Measurements from ENCODE around the gene FITM2.

GRCh38 chr20:44254073-44254472 is 56.9 kb downstream of the FITM2 start:
- TF ChIP-seq CTCF (tag by site-specific recombination; IDR thresholded peaks at IDR 0.05) (no peak), PATZ1 (tag by site-specific recombination; IDR thresholded peaks at IDR 0.05) (no peak), ZNF768 (tag by site-specific recombination; IDR thresholded peaks at IDR 0.05) (no peak), ZNF501 (tag by site-specific recombination; IDR thresholded peaks at IDR 0.05) (no peak), ZNF311 (tag by site-specific recombination; IDR thresholded peaks at IDR 0.05; ENCODE audit: borderline replicate concordance) (no peak), ZEB2 (tag by site-specific recombination; IDR thresholded peaks at IDR 0.05) (no peak), ZNF449 (tag by site-specific recombination; IDR thresholded peaks at IDR 0.05) (no peak), MYNN (tag by site-specific recombination; IDR thresholded peaks at IDR 0.05; ENCODE audit: borderline replicate concordance) (no peak)
